Effector CD4-positive, alpha-beta T cell (primary cell): Measurements from ENCODE around the gene KIFAP3.
"Not testable (repeated sequence)": the region's sequence is repeated elsewhere in the genome, so short reads cannot be mapped to it uniquely, and the experiment has no call there.

Source experiments
- DNase-seq: peaks from one replicate; pipeline ENCODE4 v3.0.0-alpha.2; 2020

KIFAP3 gene

DNA sequence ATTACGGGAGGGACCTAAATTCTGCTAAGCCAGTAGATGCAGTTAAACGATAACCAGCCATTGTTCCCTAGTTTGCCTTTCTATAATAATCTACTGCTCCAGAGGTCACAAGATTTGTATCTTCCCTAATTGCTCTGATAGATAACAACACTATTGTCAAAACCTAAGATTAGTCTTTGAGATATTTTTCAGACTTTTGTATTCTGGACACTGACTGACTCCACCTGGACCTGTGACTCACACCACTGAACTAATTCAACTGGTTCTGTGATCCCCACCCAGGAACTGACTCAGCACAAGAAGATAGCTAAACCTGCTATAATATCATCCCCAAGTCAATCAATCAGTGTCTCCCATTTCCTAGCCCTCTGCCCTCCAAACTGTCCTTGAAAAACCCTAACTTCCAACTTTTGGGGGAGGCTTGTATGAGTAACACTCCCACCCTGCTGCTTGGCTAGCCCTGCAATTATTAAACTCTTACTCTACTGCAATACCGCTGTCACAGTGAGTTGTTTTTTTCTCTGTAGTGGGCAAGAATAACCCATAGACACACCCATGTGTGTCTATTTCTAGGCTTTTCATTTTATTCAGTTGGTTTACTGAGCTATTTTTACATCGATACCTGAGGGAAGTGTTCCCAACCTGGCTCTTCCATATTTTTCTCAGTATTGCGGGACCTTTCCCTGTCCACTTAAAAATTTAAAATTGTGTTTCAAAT is 11.2 kb downstream of the KIFAP3 start:
- DNase-seq, result no peak

DNA sequence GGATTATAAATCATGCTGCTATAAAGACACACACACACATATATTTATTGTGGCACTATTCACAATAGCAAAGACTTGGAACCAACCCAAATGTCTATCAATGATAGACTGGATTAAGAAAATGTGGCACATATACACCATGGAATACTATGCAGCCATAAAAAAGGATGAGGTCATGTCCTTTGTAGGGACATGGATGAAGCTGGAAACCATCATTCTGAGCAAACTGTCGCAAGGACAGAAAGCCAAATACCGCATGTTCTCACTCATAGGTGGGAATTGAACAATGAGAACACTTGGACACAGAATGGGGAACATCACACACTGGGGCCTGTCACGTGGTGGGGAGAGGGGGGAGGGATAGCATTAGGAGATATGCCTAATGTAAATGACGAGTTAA is 12.8 kb downstream of the KIFAP3 start:
- not testable (repeated sequence) for DNase-seq

DNA sequence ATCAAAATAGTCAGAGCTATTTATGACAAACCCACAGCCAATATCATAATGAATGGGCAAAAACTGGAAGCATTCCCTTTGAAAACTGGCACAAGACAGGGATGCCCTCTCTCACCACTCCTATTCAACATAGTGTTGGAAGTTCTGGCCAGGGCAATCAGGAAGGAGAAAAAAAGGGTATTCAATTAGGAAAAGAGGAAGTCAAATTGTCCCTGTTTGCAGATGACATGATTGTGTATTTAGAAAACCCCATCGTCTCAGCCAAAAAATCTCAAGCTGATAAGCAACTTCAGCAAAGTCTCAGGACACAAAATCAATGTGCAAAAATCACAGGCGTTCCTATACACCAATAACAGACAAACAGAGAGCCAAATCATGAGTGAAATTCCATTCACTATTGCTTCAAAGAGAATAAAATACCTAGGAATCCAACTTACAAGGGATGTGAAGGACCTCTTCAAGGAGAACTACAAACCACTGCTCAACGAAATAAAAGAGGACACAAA is 14.4 kb downstream of the KIFAP3 start:
- not testable (repeated sequence) for DNase-seq

DNA sequence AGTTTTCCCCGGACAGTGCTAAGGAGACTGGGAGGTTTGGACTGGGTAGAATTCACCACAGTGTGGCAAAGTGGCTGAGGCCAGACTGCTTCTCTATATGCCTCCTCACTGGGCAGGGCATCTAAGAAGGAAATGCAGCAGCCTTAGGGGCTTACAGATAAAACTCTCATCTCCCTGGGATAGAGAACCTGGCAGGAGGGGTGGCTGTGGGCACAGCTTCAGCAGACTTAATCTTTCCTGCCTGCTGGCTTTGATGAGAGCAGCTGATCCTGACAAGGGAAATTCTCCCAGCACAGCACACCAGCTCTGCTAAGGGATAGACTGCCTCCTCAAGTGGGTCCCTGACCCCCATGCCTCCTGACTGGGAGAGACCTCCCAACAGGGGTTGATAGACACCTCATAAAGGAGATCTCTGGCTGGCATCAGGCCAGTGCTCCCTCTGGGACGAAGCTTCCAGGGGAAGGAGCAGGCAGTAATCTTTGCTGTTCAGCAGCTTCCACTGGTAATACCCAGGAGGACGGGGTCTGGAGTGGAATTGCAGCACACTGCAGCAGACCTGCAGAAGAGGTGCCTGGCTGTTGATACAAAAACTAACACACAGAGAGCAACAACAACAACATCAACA is 25.2 kb downstream of the KIFAP3 start:
- no peak for DNase-seq

DNA sequence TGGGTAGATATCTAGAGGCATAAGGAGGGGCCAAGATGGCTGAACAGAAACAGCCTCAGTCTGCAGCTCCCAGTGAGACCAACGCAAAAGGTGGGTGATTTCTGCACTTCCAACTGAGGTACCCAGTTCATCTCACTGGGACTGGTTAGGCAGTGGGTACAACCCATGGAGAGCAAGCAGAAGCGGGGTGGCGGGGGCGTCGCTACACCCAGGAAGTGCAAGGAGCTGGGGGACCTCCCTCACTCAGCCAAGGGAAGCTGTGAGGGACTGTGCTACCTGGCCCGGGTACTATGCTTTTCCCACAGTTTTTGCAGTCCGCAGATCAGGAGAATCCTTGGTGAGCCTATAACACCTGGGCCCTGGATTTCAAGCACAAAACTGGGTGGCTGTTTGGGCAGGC is 26.0 kb downstream of the KIFAP3 start:
- DNase-seq, result no peak

DNA sequence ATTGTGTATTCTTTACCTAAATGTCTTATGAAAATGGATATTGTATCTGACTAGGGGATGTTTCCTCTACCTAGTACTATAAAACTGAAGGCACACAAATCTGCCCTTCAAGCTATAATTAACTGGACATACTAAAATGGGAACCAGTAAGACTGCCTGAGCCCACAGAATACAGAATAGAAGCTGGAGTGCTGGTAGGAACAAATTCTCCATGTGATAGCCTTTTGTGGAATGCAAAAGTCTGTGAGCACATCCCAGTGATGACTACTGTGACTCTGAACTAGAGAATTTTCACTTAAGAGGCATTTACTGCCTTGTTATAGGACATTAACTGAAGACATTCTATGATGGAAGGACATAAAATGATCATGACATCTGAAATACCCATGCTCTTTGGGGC is 30.3 kb downstream of the KIFAP3 start:
- no peak for DNase-seq

DNA sequence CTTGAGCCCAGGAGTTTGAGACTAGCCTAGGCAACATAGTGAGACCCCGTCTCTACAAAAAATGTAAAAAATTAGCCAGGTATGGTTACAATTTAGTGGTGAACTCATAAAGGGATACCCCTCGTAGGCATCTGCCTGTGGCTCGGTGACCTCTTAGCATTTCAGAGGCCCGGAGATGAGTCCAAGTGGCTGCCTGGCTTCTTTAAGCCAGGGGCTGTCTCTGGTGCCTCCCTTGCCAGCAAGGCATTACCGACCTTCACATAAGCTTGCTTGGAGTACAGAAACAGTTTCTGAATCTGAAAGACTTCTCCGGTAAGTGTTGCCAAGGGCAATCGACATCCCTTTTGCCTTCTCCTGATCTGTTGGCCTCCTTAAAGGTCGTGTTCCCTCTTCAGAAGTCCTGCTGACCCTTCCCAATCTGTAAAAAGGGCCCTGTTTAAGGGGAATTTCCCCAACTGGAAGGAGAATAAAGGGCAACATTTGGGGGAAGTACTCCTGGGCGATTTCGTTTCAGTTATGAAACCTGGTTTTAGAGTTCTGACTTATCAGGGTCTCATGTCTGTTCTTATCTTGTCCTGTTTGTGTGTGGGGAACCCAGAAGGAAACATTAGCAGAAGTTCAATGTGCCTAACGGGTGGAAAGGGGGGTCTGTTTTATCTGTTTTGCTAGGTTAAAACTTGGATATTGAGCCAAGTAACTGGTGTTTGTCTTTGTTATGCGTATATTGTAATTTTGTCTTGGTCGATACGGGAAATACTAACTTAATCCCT is 32.9 kb downstream of the KIFAP3 start:
- no peak for DNase-seq

DNA sequence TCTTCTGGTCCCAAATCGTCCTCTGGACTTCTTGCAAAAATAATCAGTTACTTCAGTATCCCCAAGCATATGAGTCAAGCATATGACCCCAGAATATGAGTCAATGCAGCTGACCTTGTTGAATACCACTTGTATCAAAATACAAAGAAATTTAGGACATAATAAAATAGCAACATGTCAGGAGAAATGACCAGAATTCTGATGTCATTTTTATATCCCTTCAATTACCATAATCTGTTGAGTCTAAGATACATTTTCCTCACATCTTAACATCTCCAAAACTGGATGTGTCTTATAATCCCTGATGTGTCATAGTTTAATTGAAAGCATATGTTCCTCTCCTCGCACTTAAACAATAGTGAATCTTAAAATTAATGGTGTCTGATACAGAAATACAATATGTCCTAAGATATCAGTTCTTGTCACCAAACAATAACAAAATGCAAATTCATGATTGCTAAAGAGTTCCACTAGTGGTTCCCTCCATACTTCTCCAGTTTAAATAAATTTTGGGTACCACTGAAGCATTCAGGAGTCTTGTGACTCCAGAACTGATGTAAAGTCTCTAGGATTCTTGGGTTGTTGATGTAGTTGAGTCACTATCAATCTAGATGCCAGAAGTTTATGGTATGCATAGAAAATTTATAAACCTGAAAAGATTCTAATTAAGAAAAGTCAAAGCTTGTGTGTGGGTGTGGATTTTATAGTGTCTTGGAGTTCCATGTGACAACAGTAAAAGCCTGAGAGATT is 41.8 kb downstream of the KIFAP3 start:
- DNase-seq, result no peak

DNA sequence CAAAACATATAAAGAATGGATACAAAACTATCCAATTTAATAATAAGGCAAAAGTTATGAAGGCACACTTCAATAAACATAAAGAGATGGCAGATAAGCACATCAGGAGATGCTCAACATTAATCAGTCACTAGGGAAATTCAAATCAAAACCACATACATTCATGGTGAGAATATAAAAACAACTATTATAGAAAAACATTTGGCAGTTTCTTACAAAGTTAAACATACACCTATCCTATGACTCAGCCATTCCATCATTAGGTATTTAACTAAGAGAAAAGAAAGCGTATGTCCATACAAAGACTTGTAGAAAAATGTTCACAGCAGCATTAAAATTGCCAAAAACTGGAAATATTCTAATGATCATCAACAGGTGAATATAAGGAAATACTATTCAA is 44.3 kb downstream of the KIFAP3 start:
- no peak for DNase-seq

DNA sequence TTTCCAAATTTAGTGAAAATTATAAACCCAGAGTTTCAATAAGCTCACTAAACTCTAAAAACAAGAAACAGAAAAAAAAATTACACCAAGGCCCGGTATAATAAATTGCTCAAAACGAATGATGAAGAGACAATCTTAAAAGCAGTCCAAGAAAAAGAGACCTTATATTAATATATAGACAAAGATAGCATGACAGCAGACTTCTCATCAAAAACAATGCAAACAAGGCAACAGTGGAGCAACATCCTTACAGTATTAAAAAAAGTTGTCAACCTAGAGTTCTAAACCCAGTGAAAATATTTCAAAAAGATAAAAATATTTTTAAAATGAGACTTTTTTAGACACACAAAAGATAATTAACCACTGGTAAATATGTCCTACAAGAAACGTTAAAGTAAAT is 46.7 kb downstream of the KIFAP3 start:
- no peak for DNase-seq

DNA sequence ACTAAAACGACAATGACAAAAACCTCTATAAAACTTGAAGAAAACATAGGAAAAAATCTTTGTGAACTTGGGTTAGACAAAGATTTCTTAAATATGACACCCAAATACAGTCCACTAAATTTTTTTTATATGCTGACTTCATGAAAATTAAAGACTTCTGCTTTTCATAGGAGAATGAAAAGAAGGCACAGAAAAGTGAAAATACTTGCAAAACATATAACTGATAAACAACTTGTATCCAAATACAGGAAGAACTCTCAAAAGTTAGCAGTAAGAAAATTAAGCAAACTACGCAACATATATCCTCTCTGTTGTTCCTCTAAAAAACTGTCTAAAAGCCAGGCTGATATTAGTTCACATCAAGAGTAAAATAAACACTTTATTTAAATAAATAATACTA is 53.6 kb downstream of the KIFAP3 start:
- DNase-seq, result no peak

DNA sequence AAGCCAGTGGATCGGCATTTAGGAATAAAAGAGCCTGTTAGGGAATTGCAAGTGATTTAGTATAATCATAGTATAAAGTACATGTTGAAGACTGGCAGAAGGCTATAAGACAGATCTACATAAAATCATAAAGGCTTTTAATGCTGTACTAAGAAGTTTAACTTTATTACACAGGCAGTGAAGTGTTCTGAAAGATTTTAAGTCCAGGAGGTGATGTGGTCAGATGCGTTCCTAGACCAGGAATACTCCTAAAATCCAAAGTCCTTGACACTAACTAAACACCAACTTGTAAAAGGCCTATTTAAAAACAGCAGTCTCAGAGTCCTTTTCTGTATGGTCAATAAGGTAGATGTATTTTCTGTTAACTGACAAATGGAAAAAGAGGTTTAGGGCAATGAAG is 57.0 kb downstream of the KIFAP3 start:
- DNase-seq, result no peak

DNA sequence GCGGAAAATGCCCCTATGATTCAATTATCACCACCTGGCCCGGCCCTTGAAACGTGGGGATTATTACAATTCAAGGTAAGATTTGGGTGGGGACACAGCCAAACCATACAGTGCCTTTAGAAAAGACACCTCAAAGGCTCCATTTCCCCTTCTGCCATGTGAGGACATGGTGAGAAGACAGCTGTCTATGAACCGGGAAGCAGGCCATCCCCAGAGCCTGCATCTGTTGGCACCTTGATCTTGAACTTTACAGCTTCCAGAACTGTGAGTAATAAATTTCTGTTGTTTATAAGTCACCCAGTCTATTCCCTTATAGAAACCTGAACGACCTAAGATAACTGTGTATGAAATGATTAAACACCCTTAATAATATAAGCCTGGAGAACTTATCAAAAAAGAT is 61.6 kb downstream of the KIFAP3 start:
- DNase-seq, result no peak

DNA sequence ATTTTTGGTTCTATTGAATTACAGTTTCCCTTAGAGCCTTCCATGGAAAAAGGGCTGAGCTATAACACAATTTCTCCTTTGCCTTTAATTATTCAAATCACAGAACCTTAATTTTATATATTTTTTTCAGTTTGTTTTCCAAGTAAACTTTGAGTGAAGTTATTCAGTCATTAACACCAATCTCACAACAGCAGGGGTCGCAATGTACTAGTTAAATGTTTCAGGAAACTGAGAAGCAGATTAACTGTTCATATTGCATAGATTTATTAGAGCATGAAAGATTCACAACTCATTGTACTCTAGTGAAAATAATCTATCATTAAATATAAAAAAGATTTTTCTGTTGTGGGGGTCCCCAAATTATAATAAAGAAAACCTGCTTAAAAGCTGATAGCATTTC is 64.1 kb downstream of the KIFAP3 start:
- DNase-seq, result no peak

DNA sequence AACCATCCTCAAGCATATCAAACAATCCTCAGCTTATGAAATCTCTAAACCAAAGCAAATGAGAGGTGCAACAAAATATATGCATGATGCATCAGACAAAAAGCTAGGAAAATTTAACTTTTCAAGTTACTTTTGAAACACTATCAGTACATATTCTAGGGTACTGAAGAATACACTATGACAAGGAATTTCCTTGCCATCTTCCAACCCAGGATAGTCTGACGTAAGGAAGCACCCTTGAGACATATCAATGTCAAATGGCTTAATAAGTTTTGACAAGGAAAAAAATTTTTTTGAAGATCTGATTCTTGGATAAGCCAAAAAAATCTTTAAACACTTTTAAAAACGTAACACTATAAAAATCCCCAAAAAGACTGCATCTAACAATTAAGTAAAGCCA is 64.9 kb downstream of the KIFAP3 start:
- no peak for DNase-seq

DNA sequence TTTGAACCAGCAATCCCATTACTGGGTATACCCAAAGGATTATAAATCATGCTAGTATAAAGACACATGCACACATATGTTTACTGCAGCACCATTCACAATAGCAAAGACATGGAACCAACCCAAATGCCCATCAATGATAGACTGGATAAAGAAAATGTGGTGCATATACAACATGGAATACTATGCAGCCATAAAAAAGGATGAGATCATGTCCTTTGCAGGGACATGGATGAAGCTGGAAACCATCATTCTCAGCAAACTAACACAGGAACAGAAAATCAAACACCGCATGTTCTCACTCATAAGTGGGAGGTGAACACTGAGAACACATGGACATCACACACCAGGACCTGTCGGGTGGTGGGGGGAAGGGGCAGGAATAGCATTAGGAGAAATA is 65.8 kb downstream of the KIFAP3 start:
- DNase-seq, result not testable (repeated sequence)

DNA sequence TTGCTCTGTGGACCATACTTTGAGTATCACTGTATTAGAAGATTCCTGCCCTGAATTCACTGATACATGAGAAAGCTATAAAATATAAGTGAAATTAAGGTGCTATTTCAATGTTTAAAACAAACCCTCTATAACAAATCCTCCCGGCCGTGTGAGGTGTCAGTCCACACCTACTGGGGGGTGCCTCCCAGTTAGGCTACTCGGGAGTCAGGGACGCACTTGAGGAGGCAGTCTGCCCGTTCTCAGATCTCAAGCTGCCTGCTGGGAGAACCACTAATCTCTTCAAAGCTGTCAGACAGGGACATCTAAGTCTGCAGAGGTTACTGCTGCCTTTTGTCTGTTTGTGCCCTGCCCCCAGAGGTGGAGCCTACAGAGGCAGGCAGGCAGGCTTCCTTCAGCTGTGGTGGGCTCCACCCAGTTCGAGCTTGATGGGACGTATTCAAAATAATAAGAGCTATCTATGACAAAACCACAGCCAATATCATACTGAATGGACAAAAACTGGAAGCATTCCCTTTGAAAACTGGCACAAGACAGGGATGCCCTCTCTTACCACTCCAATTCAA is 71.1 kb downstream of the KIFAP3 start:
- not testable (repeated sequence) for DNase-seq

DNA sequence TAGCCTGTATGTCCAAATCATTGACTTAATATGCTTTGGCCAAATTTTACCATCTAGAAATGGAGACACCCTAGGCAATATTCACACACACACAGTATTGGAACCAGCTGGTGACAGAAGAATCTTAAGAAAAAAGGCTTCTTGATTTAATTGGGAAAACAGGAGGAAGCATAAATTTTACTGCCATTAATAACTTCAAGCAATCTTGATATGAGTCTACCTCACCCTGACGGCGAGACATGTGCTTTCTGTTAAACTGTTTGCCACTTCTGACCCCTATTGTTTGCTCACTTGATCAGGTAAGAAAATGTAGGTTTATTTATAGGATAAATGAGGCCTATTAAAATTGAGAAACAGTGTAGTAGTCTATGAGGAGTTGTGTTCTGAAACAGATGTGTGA is 73.2 kb downstream of the KIFAP3 start:
- DNase-seq, result no peak

DNA sequence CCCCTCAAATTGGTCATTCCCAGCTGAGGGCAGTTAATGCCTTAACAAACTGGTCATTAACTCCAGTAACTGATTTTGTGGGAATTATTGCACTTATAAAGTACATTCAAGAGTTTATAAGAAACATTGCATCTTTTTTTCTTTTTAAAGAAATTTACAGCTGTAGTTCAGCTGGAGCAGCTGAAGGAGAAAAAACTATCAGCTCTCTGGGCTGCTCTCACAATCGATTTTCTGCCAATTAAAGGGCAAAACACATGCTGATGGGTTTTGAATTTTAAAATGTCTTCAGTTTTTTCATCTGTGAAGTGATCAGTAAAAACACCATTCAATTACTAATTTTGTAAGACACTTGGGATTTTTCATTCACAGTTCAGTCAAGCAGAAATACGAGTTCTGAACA is 74.7 kb downstream of the KIFAP3 start:
- no peak for DNase-seq

DNA sequence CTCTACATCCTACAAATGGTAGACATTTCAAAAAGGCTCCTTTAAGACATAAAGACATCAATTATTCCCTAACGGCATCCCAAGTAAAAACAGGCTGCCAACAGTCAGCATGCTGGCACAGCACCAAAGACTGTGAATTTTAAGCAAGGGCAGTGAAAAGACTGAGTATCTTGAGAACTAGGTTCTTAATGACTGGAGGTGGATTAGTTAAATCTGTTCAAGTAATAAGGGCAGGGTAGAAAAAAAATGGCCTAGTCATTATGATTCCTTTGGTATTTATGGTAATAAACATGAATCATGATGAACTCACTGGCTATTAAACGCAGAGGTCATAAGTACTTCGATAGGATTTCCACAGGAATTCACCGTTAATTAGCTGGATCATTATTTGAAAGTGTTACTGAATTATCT is 75.2 kb downstream of the KIFAP3 start:
- no peak for DNase-seq

DNA sequence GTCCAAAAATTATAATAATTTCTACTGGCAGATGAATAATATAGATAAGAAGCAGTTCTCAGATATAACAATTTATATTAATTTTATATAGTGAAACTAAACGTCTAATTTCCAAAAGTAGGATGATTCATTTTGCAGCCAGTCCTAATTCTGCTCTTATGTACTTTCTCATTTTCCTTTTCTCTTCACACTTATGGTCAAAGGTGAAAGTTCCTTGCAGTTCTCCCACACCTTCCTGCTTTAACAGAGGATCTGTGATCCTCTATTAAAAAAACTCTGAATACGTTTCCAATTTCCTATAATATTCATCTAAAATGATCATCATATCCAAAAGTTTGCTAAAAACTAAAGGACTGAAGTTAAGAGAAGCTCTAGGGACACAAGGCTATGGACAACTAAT is 78.5 kb downstream of the KIFAP3 start:
- DNase-seq, result no peak

DNA sequence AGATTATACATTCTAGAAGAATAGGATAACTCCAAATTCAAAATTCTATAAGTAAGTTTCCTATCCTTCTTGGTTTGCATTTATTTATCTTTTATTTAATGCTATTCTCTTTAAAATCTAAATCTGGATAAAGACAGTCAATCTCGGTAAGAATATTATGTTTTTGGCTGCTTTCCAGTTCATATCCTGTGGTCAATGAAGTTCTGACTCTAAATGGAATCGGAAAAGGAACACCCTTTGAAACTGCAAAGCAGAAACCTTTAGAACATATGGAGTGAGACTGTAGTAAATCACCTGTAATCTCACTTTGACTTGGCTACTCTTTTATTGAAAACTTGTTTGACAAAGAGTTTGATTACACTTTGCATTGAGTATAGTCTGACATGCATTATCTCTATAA is 85.2 kb downstream of the KIFAP3 start:
- no peak for DNase-seq

DNA sequence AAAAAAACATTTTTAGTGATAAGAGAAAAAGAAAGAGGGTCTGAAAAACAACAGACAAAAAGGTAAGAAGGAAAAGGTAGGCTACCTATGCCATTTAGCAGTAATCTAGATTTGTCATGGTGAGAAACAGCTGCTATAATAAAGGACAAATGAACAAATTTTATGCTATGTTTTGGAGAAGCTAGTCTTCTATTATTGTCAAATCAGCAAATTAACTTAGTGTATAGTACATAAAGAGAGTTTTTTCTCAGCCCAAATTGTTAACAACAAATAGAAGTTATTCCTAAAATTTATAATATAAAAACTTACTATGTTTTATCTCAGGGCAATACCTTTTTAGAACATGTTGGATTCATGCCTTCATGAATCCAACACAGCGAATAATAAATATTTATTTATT is 88.7 kb downstream of the KIFAP3 start:
- no peak for DNase-seq
